Islet precursor cell (in vitro differentiated cells): ENCODE results near the gene HERC4.
A peak's percentile ranks its signal among the peaks of the same experiment; 100 is the strongest.
"Not testable (repeated sequence)": the region's sequence is repeated elsewhere in the genome, so short reads cannot be mapped to it uniquely, and the experiment has no call there.

ENCODE experiments used
- DNase-seq: peaks from one replicate; pipeline ENCODE4 v3.0.0-alpha.2; 2018

Gene HERC4

DNA sequence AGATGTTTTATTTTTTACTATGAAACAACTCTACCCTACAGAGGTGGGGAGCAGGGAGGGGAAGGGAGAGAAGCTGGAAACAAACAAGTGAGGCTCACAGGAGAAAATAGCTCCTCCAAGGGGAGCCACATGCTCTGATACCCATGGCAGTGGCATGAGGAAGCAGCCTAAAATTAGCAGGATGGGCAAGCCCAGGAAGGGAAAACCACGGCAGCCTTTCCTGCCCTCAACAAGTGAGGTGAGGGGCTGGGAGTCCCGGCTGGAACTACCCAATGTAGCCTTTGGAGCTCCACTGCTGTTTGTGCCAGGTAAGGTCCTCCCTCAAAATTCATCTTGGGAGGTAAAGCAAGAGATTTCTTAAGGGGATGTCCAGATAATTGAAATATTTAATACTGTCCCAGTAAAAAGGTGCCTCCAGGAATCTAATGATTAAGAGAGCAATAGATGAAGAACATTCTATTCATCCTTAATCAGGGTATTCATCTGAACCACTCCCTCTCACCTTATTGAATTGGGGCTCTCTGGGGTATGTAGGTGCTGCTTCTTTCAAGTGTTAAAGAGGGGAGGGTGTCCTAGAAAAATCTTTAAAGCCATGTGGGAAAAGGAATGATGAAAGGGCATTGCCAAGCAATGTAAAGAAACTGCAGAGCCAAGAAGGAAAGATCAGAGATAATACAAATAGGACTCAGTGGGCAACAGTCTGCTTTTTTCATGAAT, 12.8 kb upstream of the HERC4 start:
- no peak for DNase-seq

DNA sequence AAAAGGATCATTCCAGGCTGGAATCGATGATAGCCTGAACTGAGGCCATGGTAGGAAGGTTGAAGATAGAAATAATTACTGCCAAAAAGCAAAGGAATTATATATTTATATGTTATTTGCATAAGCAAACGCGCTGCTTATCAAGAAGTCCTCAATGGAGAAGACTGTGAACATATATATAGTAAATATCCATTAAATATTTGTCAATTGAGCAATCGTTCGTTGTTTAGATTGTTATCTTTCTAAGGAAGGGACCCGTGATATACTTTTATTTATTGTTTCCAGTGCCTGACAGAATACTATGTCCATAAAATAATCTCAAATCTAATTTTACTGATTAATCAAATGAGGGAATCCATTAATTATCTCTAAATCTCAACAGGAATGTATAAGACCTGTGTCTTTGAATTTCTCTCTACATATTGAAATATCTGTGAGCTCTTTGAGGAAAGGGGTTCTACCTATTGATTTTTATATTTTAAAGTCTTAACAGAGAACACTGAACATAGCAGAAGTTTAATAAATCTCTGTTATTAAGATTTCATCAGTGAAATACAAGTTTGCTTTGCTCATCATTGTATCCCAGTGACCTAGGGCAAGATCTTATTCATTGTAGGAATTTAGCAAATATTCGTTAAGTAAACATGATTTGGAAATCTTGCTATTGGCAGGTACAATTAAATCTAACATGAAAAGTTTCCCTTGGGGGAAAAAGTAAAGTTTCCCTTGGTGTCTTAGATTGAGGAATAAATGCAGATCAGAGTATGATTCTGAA, 12.0 kb upstream of the HERC4 start:
- DNase-seq: no peak

DNA sequence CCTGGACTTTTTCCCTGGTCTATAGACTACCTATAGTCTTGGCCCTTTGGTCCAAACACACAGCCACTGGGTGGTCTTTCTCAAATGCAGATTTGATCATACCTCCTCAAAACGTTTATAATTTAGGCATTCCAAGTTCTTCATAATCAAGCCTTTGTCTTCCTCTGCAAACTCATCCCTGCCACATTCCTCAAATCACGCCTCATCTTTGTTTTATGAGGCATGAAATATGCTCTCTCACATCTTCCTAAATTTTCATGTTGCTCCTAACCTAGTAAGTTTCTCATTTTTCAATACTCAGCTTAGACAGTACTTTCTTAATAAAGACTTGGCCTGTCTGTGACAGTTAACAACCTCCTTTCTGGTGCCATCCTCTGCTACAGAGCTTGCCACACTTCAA, 10.9 kb upstream of the HERC4 start:
- no peak for DNase-seq

- no peak for DNase-seq
Observed at GRCh38 chr10:68084469-68084868, 9.4 kb upstream of the HERC4 start.

DNA sequence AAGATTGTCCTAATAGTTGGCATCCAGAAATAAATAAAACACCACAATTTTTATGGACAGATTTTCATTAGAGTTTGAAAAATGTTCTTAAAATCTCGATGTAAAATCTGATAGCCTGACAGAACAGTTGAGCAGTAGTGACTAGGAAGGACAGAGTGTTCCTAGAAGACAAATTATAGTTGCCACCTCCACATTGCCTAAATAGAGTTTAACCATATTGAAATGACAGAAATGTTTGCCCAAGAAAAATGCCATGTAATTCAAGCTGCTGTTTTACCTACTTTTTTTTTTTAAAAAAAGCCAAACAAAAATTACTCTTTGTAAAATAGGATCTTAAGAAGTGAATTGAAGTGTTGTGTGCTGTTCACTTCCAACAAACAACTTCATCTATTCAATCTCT, 8.9 kb upstream of the HERC4 start:
- no peak for DNase-seq

- no peak for DNase-seq
Observed at GRCh38 chr10:68082872-68083271, 7.8 kb upstream of the HERC4 start.

- DNase-seq: no peak
Observed at GRCh38 chr10:68081916-68082315, 6.8 kb upstream of the HERC4 start.

- DNase-seq: no peak
Observed at GRCh38 chr10:68080853-68081431, 5.9 kb upstream of the HERC4 start.

- no peak for DNase-seq
Observed at GRCh38 chr10:68079434-68079833, 4.4 kb upstream of the HERC4 start.

- DNase-seq: no peak
Observed at GRCh38 chr10:68077026-68077425, 1.9 kb upstream of the HERC4 start.

GRCh38 chr10:68076081-68076480, 998 bp upstream of the HERC4 start:
- not testable (repeated sequence) for DNase-seq

DNA sequence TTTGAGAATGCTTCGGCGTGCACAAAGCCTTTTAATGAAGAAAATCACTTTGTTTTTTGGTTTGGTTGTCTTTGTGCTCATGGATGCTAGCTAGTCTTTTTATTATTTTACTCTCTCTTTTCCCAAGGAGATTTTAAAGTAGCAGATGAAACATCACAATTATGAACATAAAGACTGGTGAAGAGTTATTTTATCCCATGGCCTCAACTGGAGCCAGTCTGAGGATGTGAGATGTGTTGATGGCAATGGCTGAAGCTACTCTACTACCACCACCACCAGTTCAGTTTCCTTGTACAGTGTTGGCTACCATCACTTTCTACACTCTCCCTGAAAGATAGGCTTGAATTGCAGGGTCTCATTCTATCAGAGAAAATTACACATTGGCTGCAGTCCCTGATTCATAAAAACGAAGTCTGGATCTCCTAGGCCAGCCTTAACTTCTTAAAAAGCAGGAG, 494 bp upstream of the HERC4 start:
- no peak for DNase-seq

DNA sequence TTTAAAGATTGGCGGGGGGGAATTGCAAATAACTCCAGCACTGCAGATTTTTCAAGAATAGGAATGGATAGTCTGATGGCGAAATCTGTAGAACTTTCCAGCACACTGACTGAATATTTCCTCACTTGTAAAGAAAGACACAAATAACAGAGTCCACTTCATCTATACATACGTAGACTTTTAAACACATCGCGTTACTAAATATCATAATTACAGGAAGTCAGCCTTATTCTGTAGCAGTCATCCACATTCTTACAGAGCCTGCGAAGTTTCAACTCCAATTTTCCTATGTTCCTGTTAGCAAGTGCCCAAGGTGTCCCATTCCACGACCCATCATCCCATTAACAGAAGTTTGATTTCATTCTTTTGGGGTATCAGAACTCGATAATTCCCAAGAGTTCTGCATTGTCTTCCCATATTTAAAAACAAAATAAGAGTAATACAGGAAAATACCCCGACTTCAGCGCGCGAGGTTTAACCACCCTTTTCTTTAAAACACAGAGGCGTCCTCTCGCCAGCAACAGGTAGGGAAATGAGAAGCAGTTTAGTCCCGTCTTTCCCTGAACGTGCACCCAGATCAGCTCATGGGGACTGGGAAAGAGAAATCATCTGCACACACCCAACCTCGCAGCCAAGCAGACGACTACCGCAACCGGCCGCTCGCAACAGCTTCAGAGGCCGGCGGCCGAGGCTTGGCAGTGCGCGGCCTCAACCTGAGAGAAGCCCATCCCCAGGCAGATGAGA, 880 bp downstream of the HERC4 start:
- no peak for DNase-seq

GRCh38 chr10:68073631-68074030, 1.5 kb downstream of the HERC4 start:
- DNase-seq: no peak

GRCh38 chr10:68067508-68067907, 7.6 kb downstream of the HERC4 start:
- no peak for DNase-seq

DNA sequence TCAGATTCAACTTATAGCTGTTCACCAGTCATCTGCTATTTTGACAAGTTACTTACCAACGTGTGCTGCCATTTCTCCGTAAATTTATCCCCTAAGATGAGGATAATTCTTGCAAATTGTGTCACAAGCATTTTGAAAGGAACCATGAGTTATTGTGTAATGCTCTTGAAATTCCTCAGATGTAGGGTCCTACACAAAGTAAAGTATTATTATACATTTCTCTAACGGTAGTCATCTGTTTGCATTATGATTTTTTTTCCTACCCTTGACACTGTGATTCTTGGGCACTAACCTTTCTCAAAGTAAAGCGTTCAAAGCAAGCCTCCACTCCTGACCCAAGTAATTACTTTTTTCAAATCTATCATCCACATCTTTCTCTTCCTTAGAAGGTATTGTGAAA, 8.1 kb downstream of the HERC4 start:
- no peak for DNase-seq

DNA sequence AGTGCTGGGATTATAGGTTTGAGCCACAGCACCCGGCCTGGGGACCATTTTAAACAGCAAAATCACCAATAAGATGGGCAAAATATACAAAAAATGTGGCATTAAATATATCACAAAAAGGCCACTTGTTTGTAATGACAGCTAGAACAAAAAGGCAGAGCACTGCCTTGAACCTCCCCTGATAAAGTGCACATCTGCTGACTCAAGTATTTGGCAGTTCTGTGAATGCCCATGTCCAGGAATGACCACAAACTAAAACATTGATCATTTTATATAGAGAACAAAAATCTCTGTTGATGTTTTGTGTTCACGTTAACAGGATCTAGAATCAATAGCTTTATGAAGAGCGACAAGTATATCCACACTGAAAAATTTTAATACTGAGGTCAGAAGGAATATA, 21.5 kb downstream of the HERC4 start:
- DNase-seq: no peak

DNA sequence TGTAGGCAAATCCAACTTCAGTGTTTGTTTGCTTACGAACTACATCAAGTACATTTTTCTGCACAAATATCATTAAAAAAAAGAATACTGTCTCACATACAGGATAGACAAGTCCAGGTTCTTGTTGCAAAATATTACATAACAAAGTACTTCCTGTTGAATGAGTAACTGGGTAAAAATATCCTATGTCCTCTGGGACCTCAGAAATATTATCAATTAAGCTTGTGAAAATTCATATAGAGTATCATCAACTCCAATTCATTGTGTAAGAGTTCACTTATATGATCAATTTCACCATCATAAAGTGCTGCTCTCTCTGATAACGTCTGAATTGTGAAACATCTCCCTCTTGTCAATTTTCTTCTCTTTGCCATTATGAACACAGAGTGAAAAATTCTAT, 22.6 kb downstream of the HERC4 start:
- no peak for DNase-seq

DNA sequence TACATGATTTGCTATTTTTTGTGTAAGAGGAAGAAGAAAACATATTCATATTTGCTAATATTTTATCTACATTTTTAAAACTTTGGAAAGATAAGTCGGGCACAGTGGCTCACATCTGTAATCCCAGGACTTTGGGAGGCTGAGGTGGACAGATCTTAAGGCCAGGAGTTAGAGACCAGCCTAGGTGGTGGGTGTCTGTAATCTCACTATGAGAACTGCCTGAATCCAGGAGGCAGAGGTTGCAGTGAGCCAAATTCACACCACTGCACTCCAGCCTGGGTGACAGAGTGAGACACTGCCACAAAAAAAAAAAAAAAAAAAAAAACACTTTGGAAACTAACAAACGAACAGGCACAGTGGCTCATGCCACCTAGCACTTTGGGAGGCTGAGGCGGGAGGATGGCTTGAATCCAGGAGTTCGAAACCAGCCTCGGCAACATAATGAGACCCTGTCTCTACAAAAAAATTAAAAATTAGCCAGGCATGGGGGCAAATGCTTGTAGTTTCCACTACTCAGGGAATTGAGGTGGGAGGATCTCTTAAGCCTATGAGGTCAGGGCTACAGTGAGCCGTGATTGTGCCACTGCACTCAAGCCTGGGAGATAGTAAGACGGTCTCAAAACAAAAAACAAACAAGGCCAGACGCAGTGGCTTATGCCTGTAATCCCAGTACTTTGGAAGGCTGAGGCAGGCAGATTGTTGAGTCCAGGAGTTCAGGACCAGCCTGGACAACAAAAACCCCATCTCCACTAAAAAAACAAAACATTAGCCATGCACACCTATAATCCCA, 25.6 kb downstream of the HERC4 start:
- peak; percentile 52 for DNase-seq

DNA sequence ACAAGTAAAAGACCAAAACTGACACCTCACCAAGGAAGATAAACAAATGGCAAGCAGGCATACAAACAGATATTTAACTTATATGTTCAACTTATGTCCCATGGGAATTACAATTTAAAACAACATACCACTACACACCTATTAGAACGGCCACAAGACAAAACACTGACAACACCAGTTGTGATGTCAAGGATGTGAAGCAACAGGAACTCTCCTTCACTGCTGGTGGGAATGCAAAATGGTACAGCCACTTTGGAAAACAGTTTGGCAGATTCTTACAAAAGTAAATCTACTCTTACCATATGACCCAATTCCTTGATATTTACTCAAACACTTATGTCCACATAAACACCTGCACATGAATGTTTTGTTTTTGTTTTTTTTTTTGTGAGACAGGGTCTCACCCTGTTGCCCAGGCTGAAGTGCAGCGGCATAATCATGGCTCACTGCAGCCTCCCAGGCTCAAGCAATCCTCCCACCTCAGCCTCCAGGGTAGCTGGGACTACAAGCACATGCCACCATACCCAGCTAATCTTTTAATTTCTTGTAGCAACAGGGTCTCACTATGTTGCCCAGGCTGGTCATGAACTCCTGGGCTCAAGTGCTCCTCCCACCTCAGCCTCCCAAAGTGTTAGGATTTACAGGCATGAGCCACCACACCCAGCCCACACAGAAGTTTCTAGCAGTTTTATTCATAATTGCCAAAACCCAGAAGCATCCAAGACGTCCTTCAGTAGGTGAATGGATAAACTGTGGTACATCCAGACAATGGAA, 27.3 kb downstream of the HERC4 start:
- DNase-seq: no peak

GRCh38 chr10:68047122-68047521, 28.0 kb downstream of the HERC4 start:
- DNase-seq: no peak

GRCh38 chr10:68046642-68047041, 28.4 kb downstream of the HERC4 start:
- DNase-seq: no peak
